GM21619 (cell line): ENCODE results near the gene MPRIP.
"Not testable (repeated sequence)": the region's sequence is repeated elsewhere in the genome, so short reads cannot be mapped to it uniquely, and the experiment has no call there.

Experiments
- ATAC-seq: cut with Tn5 transposase; IDR thresholded peaks from one replicate; pipeline ENCODE4 v1.9.1; 2021; ENCODE audit not compliant: unreplicated experiment

Gene MPRIP

GRCh38 chr17:17013828-17014747 is 28.2 kb upstream of the MPRIP start:
- not testable (repeated sequence) for ATAC-seq

- ATAC-seq, result not testable (repeated sequence)
Observed at GRCh38 chr17:17014748-17015124, 27.5 kb upstream of the MPRIP start.

- ATAC-seq, result no peak
Observed at GRCh38 chr17:17015230-17015629, 27.0 kb upstream of the MPRIP start.

GRCh38 chr17:17016199-17017197 is 25.8 kb upstream of the MPRIP start:
- ATAC-seq, result not testable (repeated sequence)

- ATAC-seq, result no peak
Observed at GRCh38 chr17:17017343-17018014, 24.8 kb upstream of the MPRIP start.

- ATAC-seq, result no peak
Observed at GRCh38 chr17:17018021-17018441, 24.2 kb upstream of the MPRIP start.

GRCh38 chr17:17018612-17019429 is 23.4 kb upstream of the MPRIP start:
- no peak for ATAC-seq

GRCh38 chr17:17019430-17019762 is 22.9 kb upstream of the MPRIP start:
- ATAC-seq, result no peak

GRCh38 chr17:17019891-17020456 is 22.3 kb upstream of the MPRIP start:
- no peak for ATAC-seq

- ATAC-seq, result no peak
Observed at GRCh38 chr17:17020821-17021193, 21.4 kb upstream of the MPRIP start.

GRCh38 chr17:17021194-17021863 is 20.9 kb upstream of the MPRIP start:
- ATAC-seq, result no peak

GRCh38 chr17:17022011-17022410 is 20.2 kb upstream of the MPRIP start:
- no peak for ATAC-seq

- ATAC-seq, result no peak
Observed at GRCh38 chr17:17022456-17022855, 19.8 kb upstream of the MPRIP start.

- ATAC-seq, result no peak
Observed at GRCh38 chr17:17024778-17025300, 17.4 kb upstream of the MPRIP start.

GRCh38 chr17:17025621-17026020 is 16.6 kb upstream of the MPRIP start:
- no peak for ATAC-seq

GRCh38 chr17:17026163-17026562 is 16.1 kb upstream of the MPRIP start:
- no peak for ATAC-seq

- ATAC-seq, result no peak
Observed at GRCh38 chr17:17027442-17028058, 14.7 kb upstream of the MPRIP start.

- ATAC-seq, result no peak
Observed at GRCh38 chr17:17028059-17028877, 14.0 kb upstream of the MPRIP start.
